SJSA1 (cell line): ENCODE results near the gene RACGAP1. TPM values are rescaled to one million over a fixed set of nuclear protein-coding genes. Genes with fewer than 3 reads are reported as not detected.

ENCODE experiments used
- DNase-seq, 2 experiments: peaks; one replicate each; pipeline ENCODE4 v3.0.0-alpha.2; 2015 to 2020; ENCODE audit warnings: low spot score in 2 of 2, low read depth in 1 of 2
- H3K27ac ChIP-seq: fragments of 250-450 bp; sonication (Bioruptor Pico); 2 replicates; pipeline ENCODE4 v1.5.1; 2020; ENCODE audit warnings: mild to moderate bottlenecking, moderate library complexity
- H3K27me3 ChIP-seq: fragments of 250-450 bp; sonication (Bioruptor Pico); replicated peaks from 2 replicates; pipeline ENCODE4 v1.5.1; 2020; ENCODE audit warnings: mild to moderate bottlenecking, moderate library complexity
- H3K36me3 ChIP-seq: fragments of 250-450 bp; sonication (Bioruptor Pico); 2 replicates; pipeline ENCODE4 v1.5.1; 2020; ENCODE audit warnings: mild to moderate bottlenecking
- H3K4me1 ChIP-seq: fragments of 250-450 bp; sonication (Bioruptor Pico); replicated peaks from 2 replicates; pipeline ENCODE4 v1.6.1; 2021; ENCODE audit warnings: mild to moderate bottlenecking
- H3K4me3 ChIP-seq: fragments of 250-450 bp; sonication (Bioruptor Pico); 2 replicates; pipeline ENCODE4 v1.5.1; 2020; ENCODE audit warnings: mild to moderate bottlenecking
- H3K9me3 ChIP-seq: fragments of 250-450 bp; sonication (Bioruptor Pico); replicated peaks from 2 replicates; pipeline ENCODE4 v1.5.1; 2020; ENCODE audit warnings: mild to moderate bottlenecking
- total RNA-seq: library from RNA; depleted of rRNA; stranded (reverse); fragments of >200 nt; shearing (Covaris generic); gene quantifications from 2 replicates; pipeline ENCODE4 v1.2.3, GENCODE V29; 2014; rRNA removed

RACGAP1 gene
- total RNA-seq, result 194 and 212 TPM in 2 replicates

- peak within 1 kb of the TSS; percentile 80 for H3K4me3 ChIP-seq
- H3K27me3 ChIP-seq, result no peaks in the 10 kb centered on the region
- H3K4me1 ChIP-seq, result peaks cover 22% of the 10 kb centered on the region
- H3K27ac ChIP-seq, result peak within 1 kb of the TSS; percentile 98
- DNase-seq, result peak; percentile 95 to 97
- no peaks in the 10 kb centered on the region for H3K9me3 ChIP-seq
- H3K36me3 ChIP-seq, result peaks cover 41% of the 10 kb centered on the region
These were observed at the start of gene RACGAP1 for GRCh38 chr12:50025187-50026059. RACGAP1 (minus strand) TSS chr12:50025494; CDS start chr12:50016715, 8,779 bp downstream.

GRCh38 chr12:50073712-50074111, 48.4 kb upstream of the RACGAP1 start:
- Histone ChIP-seq H3K27me3 (no peaks in the 10 kb centered on the region), H3K9me3 (no peaks in the 10 kb centered on the region), H3K27ac (no peak overlapping the region), H3K4me1 (peaks cover 9% of the 10 kb centered on the region), H3K36me3 (no peaks in the 10 kb centered on the region), H3K4me3 (no peak overlapping the region)
- DNase-seq, result no peak

DNA sequence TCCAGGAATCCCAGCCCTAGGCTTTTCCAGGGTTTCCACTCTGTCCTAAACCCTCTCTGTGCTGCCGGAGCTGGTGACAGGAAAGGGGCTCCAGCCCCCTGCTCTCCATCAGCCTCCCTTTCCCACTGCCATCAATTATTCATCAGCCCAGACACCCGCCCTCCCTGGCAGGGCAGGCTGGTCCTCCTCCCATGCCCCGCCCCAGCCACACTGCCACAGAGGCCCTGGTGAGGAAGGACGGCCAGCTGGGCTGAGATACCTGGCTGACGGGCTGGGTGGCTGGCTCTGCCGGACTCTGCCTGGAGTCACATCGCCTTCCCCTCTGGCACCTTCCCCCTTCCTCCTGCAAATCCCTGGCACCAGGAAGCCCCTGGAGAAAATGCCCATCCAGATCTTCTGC, 47.9 kb upstream of the RACGAP1 start:
- Histone ChIP-seq H3K27ac (no peak overlapping the region), H3K4me1 (peaks cover 9% of the 10 kb centered on the region), H3K9me3 (no peaks in the 10 kb centered on the region), H3K36me3 (no peaks in the 10 kb centered on the region), H3K4me3 (no peak overlapping the region), H3K27me3 (no peaks in the 10 kb centered on the region)
- no peak for DNase-seq

DNA sequence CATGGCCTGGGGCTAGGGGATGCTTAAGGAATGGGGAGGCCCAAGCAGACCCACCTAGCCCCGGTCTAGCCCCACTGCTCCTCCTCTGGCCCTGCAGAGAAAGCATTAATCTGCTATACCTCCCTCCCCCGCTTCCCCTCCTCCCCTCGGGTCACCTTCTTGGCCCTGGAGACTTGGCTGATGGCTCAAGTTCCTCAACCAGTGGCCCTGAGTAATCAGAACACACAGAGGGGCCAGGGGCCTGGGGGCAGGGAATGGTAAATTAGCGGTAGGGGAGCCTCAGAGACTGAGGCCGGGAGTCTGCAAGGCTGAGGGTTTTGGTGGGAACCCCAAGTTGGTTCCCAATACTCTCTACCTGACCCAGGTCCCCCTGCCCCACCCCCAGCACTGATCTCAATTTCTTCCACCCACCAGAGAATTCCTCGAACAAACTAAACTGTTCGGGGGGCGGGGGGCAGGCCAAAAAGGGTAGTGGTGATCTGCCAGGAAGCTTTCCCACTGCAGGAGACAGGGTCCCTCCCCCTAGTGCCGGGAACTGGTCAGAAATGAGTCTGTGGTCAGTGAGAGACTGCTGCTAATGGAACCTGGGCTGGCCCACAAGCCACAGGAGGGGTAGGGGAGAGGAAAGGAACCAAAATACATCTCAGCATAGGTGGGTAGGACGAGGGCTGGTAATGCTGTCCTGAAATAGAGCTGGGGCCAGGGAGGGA, 47.1 kb upstream of the RACGAP1 start:
- Histone ChIP-seq H3K36me3 (no peaks in the 10 kb centered on the region), H3K4me1 (peaks cover 9% of the 10 kb centered on the region), H3K4me3 (no peak overlapping the region), H3K27me3 (no peaks in the 10 kb centered on the region), H3K27ac (no peak overlapping the region), H3K9me3 (no peaks in the 10 kb centered on the region)
- DNase-seq, result no peak

GRCh38 chr12:50070314-50071060, 45.2 kb upstream of the RACGAP1 start:
- no peaks in the 10 kb centered on the region for H3K36me3 ChIP-seq
- peaks cover 20% of the 10 kb centered on the region for H3K4me1 ChIP-seq
- H3K4me3 ChIP-seq, result no peak overlapping the region
- DNase-seq, result peak; percentile 64 to 80
- no peak overlapping the region for H3K27ac ChIP-seq
- no peaks in the 10 kb centered on the region for H3K27me3 ChIP-seq
- H3K9me3 ChIP-seq, result no peaks in the 10 kb centered on the region

DNA sequence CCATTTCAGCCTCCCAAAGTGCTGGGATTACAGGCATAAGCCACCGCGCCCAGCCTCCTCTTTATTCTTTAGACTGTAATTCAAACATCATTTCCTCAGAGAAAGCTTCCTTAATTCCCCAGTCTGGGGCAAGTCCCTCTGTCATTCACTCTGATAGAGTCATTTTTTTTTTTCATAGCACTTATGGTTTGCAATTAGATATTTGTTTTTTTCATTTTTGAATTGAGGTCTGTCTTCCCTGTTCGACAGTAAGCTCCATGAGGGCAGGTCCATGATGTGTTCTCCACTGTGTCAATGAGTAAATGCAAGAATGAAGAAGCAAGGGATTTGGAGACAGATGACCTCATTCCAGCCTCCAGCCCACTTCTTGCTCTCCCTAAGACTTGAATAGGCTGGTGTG, 44.2 kb upstream of the RACGAP1 start:
- Histone ChIP-seq H3K27ac (no peak overlapping the region), H3K4me1 (peaks cover 20% of the 10 kb centered on the region), H3K9me3 (no peaks in the 10 kb centered on the region), H3K4me3 (no peak overlapping the region), H3K27me3 (no peaks in the 10 kb centered on the region), H3K36me3 (no peaks in the 10 kb centered on the region)
- no peak for DNase-seq

- Histone ChIP-seq H3K27ac (no peak overlapping the region), H3K4me3 (no peak overlapping the region), H3K4me1 (peaks cover 20% of the 10 kb centered on the region), H3K27me3 (no peaks in the 10 kb centered on the region), H3K9me3 (no peaks in the 10 kb centered on the region), H3K36me3 (no peaks in the 10 kb centered on the region)
- no peak for DNase-seq
These were observed 43.8 kb upstream of the RACGAP1 start for GRCh38 chr12:50069069-50069468.

DNA sequence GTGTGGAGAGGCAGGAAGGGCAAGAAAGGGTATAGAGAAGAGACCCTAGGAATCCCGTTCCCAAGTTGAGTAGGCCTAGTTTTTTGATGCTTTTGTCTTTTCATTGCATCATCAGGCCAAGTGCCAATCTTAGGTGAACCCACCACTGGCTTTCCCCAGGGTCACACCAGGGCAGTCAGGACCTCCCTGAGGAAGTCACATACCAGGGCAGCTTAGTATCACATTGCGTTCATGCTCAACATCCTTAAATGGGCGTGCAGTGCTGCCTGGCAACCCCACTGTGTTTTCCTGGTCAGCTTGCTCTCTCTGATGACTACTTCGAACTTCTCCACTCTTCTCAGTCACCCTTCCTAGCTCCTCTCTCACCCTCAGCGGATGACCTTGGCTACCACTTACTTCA, 41.1 kb upstream of the RACGAP1 start:
- Histone ChIP-seq H3K36me3 (no peaks in the 10 kb centered on the region), H3K27ac (no peak overlapping the region), H3K4me1 (peaks cover 20% of the 10 kb centered on the region), H3K9me3 (no peaks in the 10 kb centered on the region), H3K27me3 (no peaks in the 10 kb centered on the region), H3K4me3 (no peak overlapping the region)
- DNase-seq, result peak; percentile 41 to 60

DNA sequence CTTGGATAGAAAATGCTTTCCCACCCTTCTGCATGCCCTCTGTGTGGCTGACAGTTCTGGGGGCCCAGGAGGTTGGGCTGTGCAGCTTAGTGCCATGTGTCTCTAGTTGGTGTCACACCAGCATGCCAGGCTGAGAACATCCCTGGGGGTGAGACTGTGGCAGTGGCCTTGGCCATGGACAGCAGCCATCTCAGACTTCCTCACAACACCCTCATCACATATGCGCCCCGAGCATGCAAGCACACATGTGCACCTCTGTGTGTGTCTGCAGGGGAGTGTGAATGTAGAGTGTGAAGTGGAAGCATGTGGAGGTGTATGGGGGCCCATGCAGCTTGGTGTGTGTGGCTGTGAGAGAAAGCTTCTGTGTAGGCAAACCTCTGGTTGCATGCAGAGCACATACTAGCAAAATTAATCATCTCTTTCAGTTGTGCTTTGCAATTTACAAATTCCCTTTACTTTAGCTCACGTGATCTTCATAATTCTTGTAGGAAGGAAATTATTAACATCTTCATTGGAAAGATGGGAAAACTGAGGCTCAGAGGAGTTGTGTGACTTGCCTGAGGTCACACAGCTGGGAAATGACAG, 40.5 kb upstream of the RACGAP1 start:
- Histone ChIP-seq H3K36me3 (no peaks in the 10 kb centered on the region), H3K27ac (no peak overlapping the region), H3K4me3 (no peak overlapping the region), H3K9me3 (no peaks in the 10 kb centered on the region), H3K27me3 (no peaks in the 10 kb centered on the region), H3K4me1 (peaks cover 19% of the 10 kb centered on the region)
- no peak for DNase-seq

GRCh38 chr12:50062728-50063460, 37.6 kb upstream of the RACGAP1 start:
- H3K27ac ChIP-seq, result no peak overlapping the region
- no peak for DNase-seq

GRCh38 chr12:50061946-50062686, 36.8 kb upstream of the RACGAP1 start:
- Histone ChIP-seq H3K36me3 (no peaks in the 10 kb centered on the region), H3K27ac (no peak overlapping the region), H3K4me3 (no peak overlapping the region), H3K27me3 (peaks cover 3% of the 10 kb centered on the region; the same call in 1 of the 2 replicates), H3K9me3 (no peaks in the 10 kb centered on the region), H3K4me1 (peaks cover 14% of the 10 kb centered on the region)
- no peak for DNase-seq

More at GRCh38 chr12:50062728-50063460, 37.6 kb upstream of the RACGAP1 start:
- Histone ChIP-seq H3K4me1 (peaks cover 11% of the 10 kb centered on the region), H3K36me3 (no peaks in the 10 kb centered on the region), H3K27me3 (no peaks in the 10 kb centered on the region), H3K4me3 (no peak overlapping the region), H3K9me3 (no peaks in the 10 kb centered on the region)

DNA sequence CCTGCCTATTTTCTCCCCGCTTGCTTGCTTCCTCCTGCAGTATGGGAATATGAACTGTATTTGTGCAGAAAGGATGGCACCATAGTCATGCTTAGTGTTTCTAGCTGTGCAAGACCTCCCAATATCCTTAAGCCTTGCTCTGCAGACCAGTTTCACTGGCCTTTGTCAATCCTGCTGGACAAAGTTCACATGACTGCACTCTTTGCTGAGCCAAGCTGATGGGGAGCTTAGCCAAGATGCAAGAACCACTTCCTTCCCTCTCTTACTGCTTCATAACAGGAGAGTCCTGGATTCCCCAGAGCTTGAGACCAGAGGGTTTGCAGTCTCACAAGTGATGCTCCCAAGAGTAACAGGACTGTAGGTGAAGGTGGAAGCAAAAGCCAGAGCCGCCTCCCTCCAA, 35.9 kb upstream of the RACGAP1 start:
- no peak overlapping the region for H3K27ac ChIP-seq
- peaks cover 10% of the 10 kb centered on the region; the same call in 1 of the 2 replicates for H3K27me3 ChIP-seq
- no peak for DNase-seq
- H3K4me3 ChIP-seq, result no peak overlapping the region
- H3K9me3 ChIP-seq, result no peaks in the 10 kb centered on the region
- H3K36me3 ChIP-seq, result no peaks in the 10 kb centered on the region
- H3K4me1 ChIP-seq, result peaks cover 11% of the 10 kb centered on the region
